ENCODE measurements around the gene KLHL36. TPM values are rescaled to one million over a fixed set of nuclear protein-coding genes. Genes with fewer than 3 reads are reported as not detected.

KLHL36 gene
- polyA plus RNA-seq, 2 donors: 15.9 to 16.1 TPM

DNA sequence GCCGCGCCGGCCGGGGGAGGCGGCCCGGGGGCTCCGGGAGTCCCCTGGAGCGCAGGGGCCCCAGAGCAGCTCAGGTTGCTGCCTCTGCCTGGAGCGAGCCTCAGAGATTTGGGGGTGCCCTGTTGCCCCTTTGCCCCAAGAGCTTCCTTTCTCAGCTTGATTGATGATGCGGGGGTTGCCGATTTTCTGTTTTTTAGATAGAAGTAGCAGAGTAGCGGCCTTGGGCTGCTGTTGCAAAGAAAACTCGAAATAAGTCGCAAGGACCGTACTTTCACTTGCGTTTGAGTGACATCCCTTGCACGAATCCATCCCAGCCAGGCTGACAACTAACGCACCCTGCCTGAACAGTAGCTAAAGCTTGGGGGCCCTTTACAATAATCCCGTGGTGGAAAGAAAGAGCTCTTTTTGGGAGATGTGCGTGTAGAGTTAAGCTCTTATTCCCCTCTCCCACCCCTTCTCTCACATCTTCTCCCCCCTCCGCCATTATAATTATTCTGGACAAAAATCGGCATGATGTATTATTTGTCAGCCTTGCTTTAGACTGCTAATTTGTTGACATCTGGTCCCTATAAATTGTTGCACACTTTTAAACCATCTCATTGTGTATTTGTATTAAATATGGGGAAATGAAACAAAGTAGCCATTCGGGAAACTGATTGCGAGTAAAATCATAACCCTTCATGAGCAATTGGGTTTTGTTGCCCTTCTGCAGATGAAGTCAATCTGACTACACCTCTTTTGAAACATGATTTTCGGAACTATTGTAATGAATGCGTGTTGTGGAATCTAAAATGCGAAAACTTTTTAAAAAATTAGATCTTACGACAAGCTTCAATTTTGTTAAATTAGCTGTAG, 52.4 kb downstream of the KLHL36 start:
- peaks cover 0 to 7% of the 10 kb centered on the region in 2 donors for H3K4me1 ChIP-seq (ENCODE audit: control insufficient read depth in 2 of 2, insufficient read depth in 2 of 2, low read length in 1 of 2)
- no peaks in the 10 kb centered on the region for H3K9me3 ChIP-seq (ENCODE audit: control insufficient read depth in 2 of 2, insufficient read depth in 1 of 2, low read depth in 1 of 2, low read length in 1 of 2)
- H3K4me3 ChIP-seq (ENCODE audit: low read depth in 1 of 2, low read length in 2 of 2): peak overlapping the region; percentile 94 to 100
- 3 to 4% methylated on average over 26 to 28 of the region's 28 CpGs for WGBS, 2 donors
- H3K27ac ChIP-seq (ENCODE audit: low read depth in 2 of 2, low read length in 1 of 2): peak overlapping the region; percentile 82 to 89
- no peaks in the 10 kb centered on the region for H3K36me3 ChIP-seq (ENCODE audit: control insufficient read depth in 2 of 2, insufficient read depth in 2 of 2, low read length in 1 of 2)
- H3K27me3 ChIP-seq (ENCODE audit: control insufficient read depth in 1 of 2, insufficient read depth in 2 of 2, low read length in 2 of 2): no peaks in the 10 kb centered on the region

DNA sequence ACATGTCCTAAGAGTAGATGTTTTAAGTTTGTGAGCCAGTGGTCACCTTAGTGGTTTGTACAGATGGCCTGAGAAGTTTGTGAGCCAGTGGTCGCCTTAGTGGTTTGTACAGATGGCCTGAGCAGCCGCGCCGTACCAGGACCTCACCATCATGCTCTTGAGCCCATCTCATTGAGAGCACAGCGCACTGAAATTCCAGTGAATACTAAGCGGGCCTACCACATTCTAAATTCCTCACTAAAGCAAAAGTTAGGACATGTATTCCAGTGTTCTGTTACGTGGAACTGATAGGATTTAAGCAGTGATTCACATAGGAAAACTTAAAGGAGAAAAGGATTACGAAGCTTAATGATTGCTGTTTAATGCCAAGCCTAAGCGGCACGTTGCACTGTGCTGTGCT, 55.4 kb downstream of the KLHL36 start:
- Histone ChIP-seq H3K27ac (ENCODE audit: low read depth in 2 of 2, low read length in 1 of 2) (peak overlapping the region in 1 of 2 donors; percentile 68), H3K36me3 (ENCODE audit: control insufficient read depth in 2 of 2, insufficient read depth in 2 of 2, low read length in 1 of 2) (no peaks in the 10 kb centered on the region), H3K4me1 (ENCODE audit: control insufficient read depth in 2 of 2, insufficient read depth in 2 of 2, low read length in 1 of 2) (peaks cover 0 to 7% of the 10 kb centered on the region in 2 donors), H3K4me3 (ENCODE audit: low read depth in 1 of 2, low read length in 2 of 2) (no peak overlapping the region), H3K9me3 (ENCODE audit: control insufficient read depth in 2 of 2, insufficient read depth in 1 of 2, low read depth in 1 of 2, low read length in 1 of 2) (no peaks in the 10 kb centered on the region), H3K27me3 (ENCODE audit: control insufficient read depth in 1 of 2, insufficient read depth in 2 of 2, low read length in 2 of 2) (no peaks in the 10 kb centered on the region)
- 69 to 75% methylated on average over 10 of the region's 10 CpGs for WGBS, 2 donors

DNA sequence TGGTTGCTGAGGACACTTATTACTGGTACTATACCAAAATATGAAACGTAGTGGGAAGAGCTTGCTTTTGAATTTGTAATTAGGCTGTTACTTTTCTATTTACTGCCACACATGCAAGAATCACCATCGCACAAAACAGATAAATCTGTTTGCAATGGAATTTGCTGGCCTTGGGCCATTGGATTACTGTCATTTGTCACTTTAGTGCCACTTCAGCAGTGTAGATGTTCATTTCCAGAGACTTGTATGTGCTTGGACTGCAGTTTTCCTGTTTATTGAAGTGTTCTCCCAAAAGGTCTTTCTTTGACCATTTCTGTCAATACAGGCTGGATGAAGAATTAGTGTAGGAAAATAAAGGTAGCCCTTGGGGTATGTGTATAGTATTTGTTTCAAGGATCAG, 55.9 kb downstream of the KLHL36 start:
- H3K4me1 ChIP-seq (ENCODE audit: control insufficient read depth in 2 of 2, insufficient read depth in 2 of 2, low read length in 1 of 2): peaks cover 0 to 9% of the 10 kb centered on the region in 2 donors

DNA sequence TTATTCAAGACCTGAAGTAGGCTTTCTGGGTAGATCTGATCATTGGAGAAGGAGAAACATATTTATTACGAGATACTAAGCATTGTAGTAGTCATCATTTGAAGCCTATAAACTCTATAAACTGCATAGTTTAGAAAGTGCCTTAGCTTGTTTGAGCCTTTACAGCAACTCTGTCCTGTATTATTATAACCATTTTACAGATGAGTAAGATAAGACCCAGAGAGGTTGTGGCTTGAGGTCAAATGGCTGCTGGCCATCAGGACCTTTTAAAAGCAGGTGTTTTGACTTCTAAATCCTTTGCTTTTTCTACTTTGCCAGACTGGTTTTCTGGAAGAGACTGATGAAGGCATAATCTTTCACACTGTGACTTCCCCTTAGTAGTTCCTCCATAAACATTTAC, 58.5 kb downstream of the KLHL36 start:
- peaks cover 0 to 4% of the 10 kb centered on the region in 2 donors for H3K36me3 ChIP-seq (ENCODE audit: control insufficient read depth in 2 of 2, insufficient read depth in 2 of 2, low read length in 1 of 2)
- H3K27ac ChIP-seq (ENCODE audit: low read depth in 2 of 2, low read length in 1 of 2): no peak overlapping the region
- WGBS, 2 donors: 83 to 88% methylated on average over 1 of the region's 1 CpG
- H3K4me3 ChIP-seq (ENCODE audit: low read depth in 1 of 2, low read length in 2 of 2): no peak overlapping the region
- peaks cover 0 to 8% of the 10 kb centered on the region in 2 donors for H3K4me1 ChIP-seq (ENCODE audit: control insufficient read depth in 2 of 2, insufficient read depth in 2 of 2, low read length in 1 of 2)
- no peaks in the 10 kb centered on the region for H3K27me3 ChIP-seq (ENCODE audit: control insufficient read depth in 1 of 2, insufficient read depth in 2 of 2, low read length in 2 of 2)
- H3K9me3 ChIP-seq (ENCODE audit: control insufficient read depth in 2 of 2, insufficient read depth in 1 of 2, low read depth in 1 of 2, low read length in 1 of 2): no peaks in the 10 kb centered on the region

More for the DNA sequence above, 55.9 kb downstream of the KLHL36 start:
- Histone ChIP-seq H3K4me3 (ENCODE audit: low read depth in 1 of 2, low read length in 2 of 2) (no peak overlapping the region), H3K27ac (ENCODE audit: low read depth in 2 of 2, low read length in 1 of 2) (no peak overlapping the region), H3K36me3 (ENCODE audit: control insufficient read depth in 2 of 2, insufficient read depth in 2 of 2, low read length in 1 of 2) (peaks cover 0 to 4% of the 10 kb centered on the region in 2 donors), H3K27me3 (ENCODE audit: control insufficient read depth in 1 of 2, insufficient read depth in 2 of 2, low read length in 2 of 2) (no peaks in the 10 kb centered on the region), H3K9me3 (ENCODE audit: control insufficient read depth in 2 of 2, insufficient read depth in 1 of 2, low read depth in 1 of 2, low read length in 1 of 2) (no peaks in the 10 kb centered on the region)
- 50 to 64% methylated on average over 2 of the region's 2 CpGs for WGBS, 2 donors

DNA sequence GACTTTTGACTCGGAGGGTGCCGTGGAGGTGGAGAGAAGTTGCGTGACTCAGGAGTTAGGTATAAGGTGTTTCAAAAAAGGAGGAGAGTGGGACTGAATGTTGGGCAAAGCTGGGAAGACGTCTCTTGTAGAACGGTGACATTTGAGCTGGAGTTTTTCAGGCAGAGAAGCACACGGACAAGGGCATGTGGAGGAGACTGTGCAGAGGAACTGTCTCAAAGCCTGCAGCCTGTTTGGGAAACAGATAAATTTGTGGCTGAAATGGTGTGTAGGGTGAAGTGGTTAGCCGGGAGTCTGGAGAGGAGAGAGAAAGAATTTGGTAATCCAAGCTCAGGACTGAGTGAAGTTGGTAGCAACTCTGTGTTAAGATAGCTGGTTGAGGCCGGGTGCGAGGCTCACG, 61.3 kb downstream of the KLHL36 start:
- H3K9me3 ChIP-seq (ENCODE audit: control insufficient read depth in 2 of 2, insufficient read depth in 1 of 2, low read depth in 1 of 2, low read length in 1 of 2): no peaks in the 10 kb centered on the region
- H3K4me1 ChIP-seq (ENCODE audit: control insufficient read depth in 2 of 2, insufficient read depth in 2 of 2, low read length in 1 of 2): peaks cover 0 to 9% of the 10 kb centered on the region in 2 donors
- 86% methylated on average over 10 of the region's 10 CpGs for WGBS, 2 donors
- no peaks in the 10 kb centered on the region for H3K27me3 ChIP-seq (ENCODE audit: control insufficient read depth in 1 of 2, insufficient read depth in 2 of 2, low read length in 2 of 2)
- H3K36me3 ChIP-seq (ENCODE audit: control insufficient read depth in 2 of 2, insufficient read depth in 2 of 2, low read length in 1 of 2): peaks cover 0 to 4% of the 10 kb centered on the region in 2 donors
- H3K4me3 ChIP-seq (ENCODE audit: low read depth in 1 of 2, low read length in 2 of 2): no peak overlapping the region
- H3K27ac ChIP-seq (ENCODE audit: low read depth in 2 of 2, low read length in 1 of 2): no peak overlapping the region

DNA sequence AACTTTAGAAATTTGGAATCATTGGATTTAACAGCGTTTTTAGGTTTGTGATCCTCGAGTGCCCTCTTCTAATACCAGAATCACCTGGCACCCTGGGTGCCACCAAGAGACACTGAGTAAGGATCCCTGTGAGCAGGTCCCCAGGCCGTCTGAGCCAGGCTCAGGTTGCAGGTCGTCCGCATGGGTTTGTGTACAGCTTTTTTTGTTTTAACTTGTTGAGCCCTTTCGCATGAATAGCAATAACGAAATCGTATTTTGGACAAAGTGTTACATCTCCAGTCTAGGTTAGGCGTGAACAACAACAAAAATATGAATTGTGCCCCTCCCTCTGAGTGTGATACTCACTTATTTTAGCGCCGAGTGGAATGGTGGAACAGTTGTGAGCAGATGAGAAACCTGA, 62.4 kb downstream of the KLHL36 start:
- Histone ChIP-seq H3K4me1 (ENCODE audit: control insufficient read depth in 2 of 2, insufficient read depth in 2 of 2, low read length in 1 of 2) (peaks cover 0 to 6% of the 10 kb centered on the region in 2 donors), H3K27me3 (ENCODE audit: control insufficient read depth in 1 of 2, insufficient read depth in 2 of 2, low read length in 2 of 2) (no peaks in the 10 kb centered on the region), H3K9me3 (ENCODE audit: control insufficient read depth in 2 of 2, insufficient read depth in 1 of 2, low read depth in 1 of 2, low read length in 1 of 2) (no peaks in the 10 kb centered on the region), H3K27ac (ENCODE audit: low read depth in 2 of 2, low read length in 1 of 2) (no peak overlapping the region), H3K4me3 (ENCODE audit: low read depth in 1 of 2, low read length in 2 of 2) (no peak overlapping the region), H3K36me3 (ENCODE audit: control insufficient read depth in 2 of 2, insufficient read depth in 2 of 2, low read length in 1 of 2) (peaks cover 0 to 5% of the 10 kb centered on the region in 2 donors)
- 76% methylated on average over 11 of the region's 11 CpGs for WGBS, 2 donors

Other genes with a start within 250 kb of the KLHL36 start
- gene MEAK7, start 143.9 kb upstream of the KLHL36 start, polyA plus RNA-seq: 10 to 100 TPM in 1 of 2 donors, 1 to 10 TPM in 1; 9.5 to 13.8 TPM
- 10 to 100 TPM in 1 of 2 donors, 1 to 10 TPM in 1; 7.2 to 16.6 TPM for gene COTL1, start 30.4 kb upstream of the KLHL36 start, polyA plus RNA-seq
- gene USP10, start 51.5 kb downstream of the KLHL36 start, polyA plus RNA-seq: 10 to 100 TPM; 17.1 to 25.9 TPM
- gene CRISPLD2, start 171.5 kb downstream of the KLHL36 start, polyA plus RNA-seq: 1 to 10 TPM; 3.7 to 8.8 TPM

All from esophagus (tissue), 2 donors.